ENCODE measurements around the gene CELF2.

- no peak for TF ChIP-seq CTCF (IDR thresholded peaks at IDR 0.05)
- no peak for TF ChIP-seq POLR2A (IDR thresholded peaks at IDR 0.05)
These were observed 179.6 kb downstream of the CELF2 start for GRCh38 chr10:11197266-11197712.
